SHP77 treated with DMSO at 0.1 percent for 48 hours (cell line): ENCODE results near the gene CCDC61.

ENCODE experiments used
- DNase-seq: peaks from one replicate; lab custom pipeline; 2025; lab: John Stamatoyannopoulos, UW

Gene CCDC61

GRCh38 chr19:46016426-46017094 is 21.3 kb downstream of the CCDC61 start:
- DNase-seq: no peak

GRCh38 chr19:46017095-46017429 is 21.8 kb downstream of the CCDC61 start:
- DNase-seq: no peak

GRCh38 chr19:46017874-46018675 is 22.8 kb downstream of the CCDC61 start:
- DNase-seq: no peak

DNA sequence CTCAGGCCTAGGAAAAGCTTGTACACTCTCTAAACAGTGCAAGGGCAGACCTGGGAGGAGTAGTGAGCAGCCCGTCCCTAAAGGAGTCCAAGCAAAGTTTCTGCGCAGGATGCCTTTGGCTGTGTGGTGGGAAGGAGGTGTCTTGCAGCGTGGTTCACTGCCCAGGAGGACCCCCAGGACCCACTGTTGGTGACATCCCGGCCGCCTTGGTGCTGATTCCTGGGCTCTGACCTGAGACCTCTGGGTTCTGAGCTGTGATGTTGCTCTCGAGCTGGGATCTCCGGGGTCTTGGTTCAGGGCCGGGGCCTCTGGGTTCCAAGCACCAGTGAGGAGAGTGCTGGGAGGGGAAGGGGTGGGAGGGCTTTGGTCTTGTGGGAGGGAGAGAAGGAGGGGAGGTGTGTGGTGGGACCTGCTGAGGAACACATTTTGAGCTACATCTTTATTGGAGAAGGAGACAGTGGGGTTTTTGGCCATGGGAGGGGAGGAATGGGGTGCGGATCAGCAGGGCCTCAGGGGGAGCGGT is 23.5 kb downstream of the CCDC61 start:
- DNase-seq: no peak

- no peak for DNase-seq
Measured at GRCh38 chr19:46019270-46019669, 24.0 kb downstream of the CCDC61 start.

GRCh38 chr19:46020819-46021125 is 25.5 kb downstream of the CCDC61 start:
- no peak for DNase-seq

DNA sequence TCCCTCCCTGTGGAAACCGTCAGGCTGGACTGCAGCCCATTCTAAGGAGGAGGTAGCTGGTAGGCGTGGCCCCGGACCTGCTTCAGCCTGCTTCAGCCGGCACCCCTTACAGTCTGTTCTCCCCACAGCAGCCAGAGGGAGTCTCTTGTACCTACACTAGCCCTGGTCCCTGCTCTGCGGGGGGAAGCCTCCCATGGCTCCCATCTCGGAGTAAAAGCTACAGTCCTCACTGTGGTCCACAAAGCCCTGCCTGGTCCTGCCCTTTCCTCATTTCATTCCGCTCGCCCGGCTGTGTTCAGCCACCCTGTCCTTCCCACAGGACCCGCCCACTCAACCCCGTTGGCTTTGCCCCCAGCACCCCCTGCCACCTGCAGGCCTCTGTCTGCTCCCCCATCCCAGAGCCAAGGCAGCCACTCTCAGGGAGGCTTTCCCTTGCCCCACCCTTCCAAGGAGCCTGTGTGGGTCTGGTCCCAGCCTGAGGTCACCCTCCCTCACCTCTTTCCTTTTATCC is 26.3 kb downstream of the CCDC61 start:
- DNase-seq: no peak

DNA sequence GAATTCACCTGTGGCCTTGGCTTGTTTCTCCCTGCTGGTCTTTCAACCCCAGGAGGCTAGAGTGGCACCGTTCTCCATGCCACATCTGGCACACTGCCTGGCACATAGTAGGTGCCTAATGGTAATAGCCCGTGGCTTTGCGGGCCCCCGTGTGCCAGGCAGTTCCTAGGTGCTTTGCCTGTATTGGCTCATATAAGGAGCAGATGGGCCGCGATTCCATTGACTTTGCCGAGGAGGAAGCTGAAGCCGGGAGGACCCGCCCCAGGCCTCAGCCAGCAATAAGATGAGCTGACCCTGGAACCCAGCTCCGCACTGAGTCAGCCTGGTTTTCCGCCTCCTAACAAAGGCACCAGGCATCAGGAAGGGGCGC is 26.8 kb downstream of the CCDC61 start:
- no peak for DNase-seq

DNA sequence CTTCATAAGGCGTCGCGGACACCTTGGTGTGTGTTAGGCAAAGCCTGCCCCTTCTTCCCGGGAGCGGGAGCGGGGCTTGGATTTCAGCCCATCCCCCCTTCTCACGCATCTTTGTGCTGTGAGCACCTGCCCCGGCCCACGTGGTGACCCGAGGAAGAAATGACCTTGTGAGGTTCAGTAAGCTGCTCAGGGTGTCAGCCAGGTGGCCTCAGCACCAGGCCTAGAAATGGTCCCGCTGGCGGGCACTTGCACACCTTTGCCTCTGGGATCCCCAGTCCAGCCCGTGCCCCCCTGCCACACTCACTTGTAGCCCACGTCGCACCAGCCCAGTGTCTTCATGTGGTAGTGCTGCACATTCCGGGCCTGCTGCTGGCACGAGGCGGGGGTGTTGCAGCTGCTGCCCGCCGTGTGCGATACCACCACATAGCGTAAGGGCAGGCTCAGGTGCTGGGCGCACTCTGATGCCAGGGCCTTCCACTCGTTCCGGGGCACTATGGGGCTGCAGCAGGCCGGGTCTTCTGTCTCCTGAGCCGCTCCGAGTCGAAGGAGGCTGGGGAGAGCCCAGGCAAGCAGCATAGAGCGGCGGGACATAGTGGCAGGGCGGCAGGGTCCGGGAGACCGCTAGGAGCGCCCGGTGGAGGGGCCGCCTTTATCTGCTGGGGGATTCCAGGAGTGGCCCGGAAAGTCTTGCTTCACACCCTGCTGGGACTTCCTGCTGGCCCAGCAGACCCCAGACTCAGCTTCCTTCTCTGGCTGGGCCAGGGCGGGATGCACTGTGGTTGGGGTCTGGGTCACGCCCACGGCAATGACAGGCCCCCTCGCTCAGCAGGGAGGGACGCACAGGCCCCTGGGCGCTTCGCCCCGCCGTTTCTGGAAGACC is 27.4 kb downstream of the CCDC61 start, which contains the start of gene PGLYRP1:
Gene PGLYRP1 (minus strand): TSS at position 623 of the 880 bp plus-strand sequence. CDS start 32 bp downstream, at position 591.
- no peak for DNase-seq

- DNase-seq: no peak
Measured at GRCh38 chr19:46023311-46023779, 28.1 kb downstream of the CCDC61 start.

DNA sequence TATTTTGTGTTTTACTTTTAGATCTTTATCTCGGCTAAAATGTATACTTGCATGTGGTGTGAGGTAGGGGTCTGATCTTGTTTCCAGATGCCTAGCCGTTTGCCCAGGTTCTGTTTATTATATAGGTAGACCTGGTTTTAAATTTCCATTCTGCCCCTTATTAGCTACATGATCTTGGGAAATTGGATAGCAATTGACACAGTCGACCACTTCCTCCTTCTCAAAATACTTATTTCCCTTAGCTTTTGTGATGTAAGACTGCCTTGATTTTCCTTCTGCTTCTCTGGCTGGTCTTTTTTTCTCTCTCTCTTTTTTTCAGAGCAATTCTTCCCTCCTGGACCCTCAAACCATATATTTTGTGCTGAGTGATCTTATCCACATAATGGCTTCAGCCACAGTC is 30.6 kb downstream of the CCDC61 start:
- DNase-seq: no peak

GRCh38 chr19:46030812-46031550 is 35.7 kb downstream of the CCDC61 start:
- DNase-seq: no peak

GRCh38 chr19:46031781-46032596 is 36.7 kb downstream of the CCDC61 start:
- no peak for DNase-seq

- DNase-seq: no peak
Measured at GRCh38 chr19:46032597-46033025, 37.3 kb downstream of the CCDC61 start.

DNA sequence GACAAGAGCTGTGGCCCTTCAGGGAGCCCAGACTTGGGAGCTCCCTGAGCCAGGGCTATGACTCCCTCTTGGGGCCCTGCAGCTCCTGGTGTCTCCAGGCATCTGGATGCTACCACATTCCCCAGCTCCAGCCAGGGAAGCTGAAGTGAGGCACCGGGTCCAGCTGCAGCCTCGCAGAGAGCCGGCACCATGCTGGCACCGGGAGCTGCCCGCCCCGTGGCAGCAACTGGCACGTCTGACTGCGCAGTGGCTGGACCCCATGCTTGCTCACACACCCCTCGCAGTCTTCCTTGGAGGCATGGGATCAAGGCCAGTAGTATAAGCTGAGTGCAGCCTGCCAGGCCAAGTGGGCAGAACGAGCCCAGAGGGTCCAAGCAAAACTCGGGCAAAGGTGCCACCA is 38.1 kb downstream of the CCDC61 start:
- DNase-seq: no peak

- no peak for DNase-seq
Measured at GRCh38 chr19:46035546-46035945, 40.3 kb downstream of the CCDC61 start.

GRCh38 chr19:46035986-46036743 is 40.9 kb downstream of the CCDC61 start:
- no peak for DNase-seq

DNA sequence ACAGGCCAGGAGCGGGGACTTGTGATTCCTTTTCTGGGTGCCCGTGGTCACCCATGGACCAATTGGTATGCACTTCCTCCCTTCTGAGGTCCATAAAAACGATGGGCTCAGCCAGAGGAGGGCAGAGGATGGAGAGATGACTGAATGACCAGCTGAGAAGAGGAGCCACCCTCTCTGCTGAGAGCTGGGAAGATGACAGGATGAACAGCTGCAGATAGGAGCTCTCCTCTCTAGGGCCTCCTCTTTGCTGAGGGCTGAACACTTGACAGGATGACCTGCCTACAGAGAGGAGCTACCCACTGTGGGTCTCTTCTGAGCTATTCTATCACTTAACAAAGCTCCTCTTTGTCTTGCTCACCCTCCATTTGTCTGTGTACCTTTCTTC is 41.5 kb downstream of the CCDC61 start:
- no peak for DNase-seq

DNA sequence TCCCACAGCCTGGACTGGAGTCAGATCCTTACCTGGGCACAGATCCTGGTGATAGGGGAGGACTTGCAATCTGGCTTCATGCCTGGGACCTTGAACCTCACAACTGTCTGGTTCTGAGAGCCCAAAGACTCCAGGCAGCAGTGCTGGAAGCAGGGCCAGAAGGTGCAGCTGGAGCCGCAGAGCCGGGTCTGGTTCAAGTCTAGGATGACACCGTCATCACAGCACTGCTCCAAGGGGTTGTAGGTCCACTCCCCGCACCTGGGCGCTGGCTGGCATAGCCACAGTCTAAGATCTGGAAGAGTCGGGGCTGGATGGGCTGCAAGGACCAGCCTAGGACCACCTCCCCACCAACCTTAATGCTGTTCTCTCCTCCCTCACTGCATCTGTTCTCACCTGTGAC is 44.9 kb downstream of the CCDC61 start:
- DNase-seq: no peak

DNA sequence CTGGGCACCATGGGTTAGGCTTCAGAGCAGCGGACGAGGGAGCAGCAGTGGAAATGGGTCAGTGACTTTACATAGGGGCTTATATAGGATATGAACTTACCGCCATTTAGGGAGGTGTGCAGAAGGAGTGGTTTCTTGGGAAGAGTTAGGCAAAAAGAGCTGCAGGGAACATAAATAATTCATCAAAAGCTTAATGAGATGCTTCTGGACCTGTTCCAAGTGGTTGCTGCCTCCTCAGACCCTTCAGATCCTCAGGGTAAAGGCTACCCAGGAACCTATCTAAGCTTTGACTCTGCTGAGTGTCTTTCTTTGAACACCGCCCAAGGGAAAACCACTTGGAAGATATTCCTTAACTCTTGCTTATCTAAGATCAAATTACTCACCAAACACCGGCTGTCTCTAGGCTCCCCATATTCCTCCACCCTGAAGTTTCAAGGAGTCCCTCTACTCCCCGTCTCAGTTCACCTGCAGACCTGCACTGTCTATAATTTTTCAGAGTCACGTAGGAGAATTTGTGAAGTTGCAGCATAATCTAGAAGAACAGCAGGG is 45.8 kb downstream of the CCDC61 start, which contains the start of gene IGFL4:
Gene IGFL4 (minus strand): TSS at position 51 of the 549 bp plus-strand sequence. CDS start 40 bp downstream, at position 11.
- no peak for DNase-seq
